ENCODE data around the gene SDK2. TPM values are rescaled to one million over a fixed set of nuclear protein-coding genes. Genes with fewer than 3 reads are reported as not detected.

SDK2 gene
- polyA plus RNA-seq, 1 of the 3 experiments (the other 2 are of a cell fraction), result 0.02 TPM

DNA sequence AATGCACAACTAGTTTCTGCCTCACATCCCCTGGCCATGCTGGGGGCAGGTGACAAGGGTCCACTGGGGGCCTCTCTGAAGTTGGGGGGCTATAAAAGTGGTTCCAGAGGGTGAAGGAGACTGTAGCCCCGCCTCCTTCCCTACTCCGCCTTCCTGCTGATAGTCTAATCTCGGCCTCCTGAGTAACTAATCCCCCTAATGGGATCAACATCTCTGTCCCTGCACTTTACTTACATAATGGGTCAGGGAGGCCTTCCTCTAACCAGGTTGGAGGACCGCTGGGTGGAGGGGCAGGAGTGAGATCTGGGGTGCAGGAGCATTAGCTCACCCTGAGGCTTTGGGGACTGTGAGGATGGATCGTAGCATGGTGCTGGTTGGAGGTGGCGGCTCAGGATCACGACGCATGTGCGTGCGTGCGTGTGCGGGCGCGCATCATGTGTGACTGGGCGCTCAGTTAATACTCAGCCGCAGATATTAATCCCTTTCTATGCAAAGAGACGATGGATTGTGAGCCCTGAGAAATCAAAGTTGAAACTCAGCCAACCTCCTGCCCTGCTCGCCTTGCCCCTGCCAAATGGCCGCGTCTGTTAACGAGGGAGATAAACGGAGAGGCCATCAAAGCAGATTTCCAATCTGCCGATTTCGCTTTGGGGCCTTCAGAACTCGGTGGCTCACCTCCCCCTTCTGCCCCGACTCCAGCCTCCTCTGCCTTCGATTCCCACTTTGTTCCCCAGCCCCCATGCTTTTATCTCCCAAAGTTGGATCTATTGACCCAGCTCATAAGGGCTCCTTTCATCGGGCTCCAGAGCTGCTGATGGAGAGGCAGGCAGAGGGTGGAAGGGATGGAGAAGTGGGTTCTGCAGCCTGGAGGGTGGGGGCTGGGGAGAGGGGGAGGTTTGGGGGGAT, 107.3 kb downstream of the SDK2 start:
- Histone ChIP-seq H3K4me1 (ENCODE audit: control insufficient read depth in 1 of 2, insufficient read depth in 2 of 2, low read depth in 1 of 2, low read length in 1 of 2) (peaks cover 0 to 61% of the 10 kb centered on the region in 2 experiments; a peak in 1 of 4 replicates), H3K27me3 (ENCODE audit: insufficient read depth) (no peaks in the 10 kb centered on the region), H3K36me3 (replicated peaks in 1 of 2; ENCODE audit: control insufficient read depth in 1 of 2, insufficient read depth in 2 of 2, low read length in 1 of 2) (no peaks in the 10 kb centered on the region), H3K4me2 (no peak overlapping the region), H3K4me3 (ENCODE audit: low read depth in 2 of 2, low read length in 1 of 2) (no peak overlapping the region), H3K9me3 (no peaks in the 10 kb centered on the region), H3K27ac (ENCODE audit: low read depth in 2 of 2, low read length in 1 of 2) (peak overlapping the region in 1 of 2 experiments; percentile 43; a peak in 1 of 4 replicates), H3K9ac (no peak overlapping the region), H2AFZ (ENCODE audit: low read depth) (no peak overlapping the region), H3F3A (replicated peaks; ENCODE audit: insufficient read depth) (no peaks in the 10 kb centered on the region), H4K20me1 (ENCODE audit: insufficient read depth) (no peaks in the 10 kb centered on the region), H3K9me2 (no peaks in the 10 kb centered on the region), H3K79me2 (ENCODE audit: insufficient read depth) (no peaks in the 10 kb centered on the region)
- 58% methylated on average over 28 of the region's 28 CpGs for WGBS (ENCODE audit: low lambda C conversion rate)
- CTCF ChIA-PET, result interaction anchor here (1.9 to 5.4 kb wide), 2 partner anchors 51 to 108 kb away, joined by 5 to 28 read pairs; no protein-coding TSS in a partner anchor
- POLR2A ChIA-PET, result no interaction called here
- peak; percentile 85 for DNase-seq
- TF ChIP-seq GATA2 (CRISPR knock-in tag; IDR thresholded peaks at IDR 0.05) (peak; percentile 81), FOXJ3 (CRISPR knock-in tag; IDR thresholded peaks at IDR 0.05) (0 out of 2 replicates have a peak, but pooled peaks have one; percentile 34), RAD21 (IDR thresholded peaks at IDR 0.05; ENCODE audit: low read length) (0 out of 2 replicates have a peak, but pooled peaks have one; percentile 6), ELF1 (IDR thresholded peaks at IDR 0.05) (no peak), GABPA (IDR thresholded peaks at IDR 0.05; ENCODE audit: low read depth) (no peak), EP300 (IDR thresholded peaks at IDR 0.05; ENCODE audit: borderline replicate concordance in 1 of 2, low read depth in 1 of 2, low read length in 1 of 2) (peak in 1 of 2 experiments; percentile 47; a peak in 1 of 4 replicates), TAF1 (IDR thresholded peaks at IDR 0.05; ENCODE audit: borderline replicate concordance, low read depth, low read length) (no peak), RXRA (IDR thresholded peaks at IDR 0.05; ENCODE audit: borderline replicate concordance, low read depth) (no peak)

DNA sequence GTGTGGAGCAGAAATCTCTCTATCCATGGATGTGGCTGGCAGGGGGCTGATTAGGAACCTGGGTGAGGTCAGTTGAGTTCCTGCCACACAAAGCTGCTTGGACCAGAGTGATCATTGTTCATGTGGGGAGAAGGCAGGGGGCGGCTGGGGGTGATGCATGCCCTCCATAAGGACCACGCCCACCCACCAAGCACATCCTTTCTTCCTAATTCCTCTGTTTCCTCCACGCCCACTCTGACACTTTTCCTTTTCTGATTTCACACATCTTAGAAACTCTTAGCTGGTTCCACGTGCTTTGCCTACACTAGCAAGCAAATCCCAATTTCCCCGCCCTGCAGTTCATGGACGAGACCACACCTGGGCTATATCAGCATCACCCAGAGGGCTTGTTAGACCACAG, 108.5 kb downstream of the SDK2 start:
- Histone ChIP-seq H3K4me3 (ENCODE audit: low read depth in 2 of 2, low read length in 1 of 2) (no peak overlapping the region), H3K36me3 (replicated peaks in 1 of 2; ENCODE audit: control insufficient read depth in 1 of 2, insufficient read depth in 2 of 2, low read length in 1 of 2) (no peaks in the 10 kb centered on the region), H2AFZ (ENCODE audit: low read depth) (no peak overlapping the region), H3F3A (replicated peaks; ENCODE audit: insufficient read depth) (no peaks in the 10 kb centered on the region), H3K79me2 (ENCODE audit: insufficient read depth) (no peaks in the 10 kb centered on the region), H4K20me1 (ENCODE audit: insufficient read depth) (no peaks in the 10 kb centered on the region), H3K9me2 (no peaks in the 10 kb centered on the region), H3K9me3 (no peaks in the 10 kb centered on the region), H3K4me2 (no peak overlapping the region), H3K4me1 (ENCODE audit: control insufficient read depth in 1 of 2, insufficient read depth in 2 of 2, low read depth in 1 of 2, low read length in 1 of 2) (peaks cover 0 to 66% of the 10 kb centered on the region in 2 experiments; a peak in 1 of 4 replicates), H3K27ac (ENCODE audit: low read depth in 2 of 2, low read length in 1 of 2) (no peak overlapping the region), H3K9ac (no peak overlapping the region), H3K27me3 (ENCODE audit: insufficient read depth) (no peaks in the 10 kb centered on the region)
- 49% methylated on average over 6 of the region's 6 CpGs for WGBS (ENCODE audit: low lambda C conversion rate)
- POLR2A ChIA-PET, result no interaction called here
- TF ChIP-seq MXI1 (IDR thresholded peaks at IDR 0.05; ENCODE audit: low read depth, low read length) (no peak), RFX5 (IDR thresholded peaks at IDR 0.05; ENCODE audit: low read length) (no peak), JUND (IDR thresholded peaks at IDR 0.05) (no peak), NFIC (IDR thresholded peaks at IDR 0.05; ENCODE audit: borderline replicate concordance) (no peak), CHD2 (IDR thresholded peaks at IDR 0.05; ENCODE audit: low read length, partially characterized antibody) (no peak), TAF1 (IDR thresholded peaks at IDR 0.05; ENCODE audit: borderline replicate concordance, low read depth, low read length) (no peak), GATA2 (CRISPR knock-in tag; IDR thresholded peaks at IDR 0.05) (no peak), ELF1 (IDR thresholded peaks at IDR 0.05) (no peak), NRF1 (IDR thresholded peaks at IDR 0.05; ENCODE audit: low read depth, low read length) (no peak), FOXJ3 (CRISPR knock-in tag; IDR thresholded peaks at IDR 0.05) (no peak), GABPA (IDR thresholded peaks at IDR 0.05; ENCODE audit: low read depth) (no peak), SIN3A (IDR thresholded peaks at IDR 0.05; ENCODE audit: borderline replicate concordance, low read depth, low read length) (no peak), FOSL2 (IDR thresholded peaks at IDR 0.05; ENCODE audit: borderline replicate concordance, low read depth) (no peak), TCF12 (IDR thresholded peaks at IDR 0.05) (no peak), FOXM1 (IDR thresholded peaks at IDR 0.05; ENCODE audit: low read depth) (no peak), POLR2AphosphoS5 (IDR thresholded peaks at IDR 0.05; ENCODE audit: low read depth, low read length) (no peak)
- TF ChIP-seq, protein P1, sequence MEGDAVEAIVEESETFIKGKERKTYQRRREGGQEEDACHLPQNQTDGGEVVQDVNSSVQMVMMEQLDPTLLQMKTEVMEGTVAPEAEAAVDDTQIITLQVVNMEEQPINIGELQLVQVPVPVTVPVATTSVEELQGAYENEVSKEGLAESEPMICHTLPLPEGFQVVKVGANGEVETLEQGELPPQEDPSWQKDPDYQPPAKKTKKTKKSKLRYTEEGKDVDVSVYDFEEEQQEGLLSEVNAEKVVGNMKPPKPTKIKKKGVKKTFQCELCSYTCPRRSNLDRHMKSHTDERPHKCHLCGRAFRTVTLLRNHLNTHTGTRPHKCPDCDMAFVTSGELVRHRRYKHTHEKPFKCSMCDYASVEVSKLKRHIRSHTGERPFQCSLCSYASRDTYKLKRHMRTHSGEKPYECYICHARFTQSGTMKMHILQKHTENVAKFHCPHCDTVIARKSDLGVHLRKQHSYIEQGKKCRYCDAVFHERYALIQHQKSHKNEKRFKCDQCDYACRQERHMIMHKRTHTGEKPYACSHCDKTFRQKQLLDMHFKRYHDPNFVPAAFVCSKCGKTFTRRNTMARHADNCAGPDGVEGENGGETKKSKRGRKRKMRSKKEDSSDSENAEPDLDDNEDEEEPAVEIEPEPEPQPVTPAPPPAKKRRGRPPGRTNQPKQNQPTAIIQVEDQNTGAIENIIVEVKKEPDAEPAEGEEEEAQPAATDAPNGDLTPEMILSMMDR (IDR thresholded peaks at IDR 0.05), result no peak
- TF ChIP-seq, protein P2, sequence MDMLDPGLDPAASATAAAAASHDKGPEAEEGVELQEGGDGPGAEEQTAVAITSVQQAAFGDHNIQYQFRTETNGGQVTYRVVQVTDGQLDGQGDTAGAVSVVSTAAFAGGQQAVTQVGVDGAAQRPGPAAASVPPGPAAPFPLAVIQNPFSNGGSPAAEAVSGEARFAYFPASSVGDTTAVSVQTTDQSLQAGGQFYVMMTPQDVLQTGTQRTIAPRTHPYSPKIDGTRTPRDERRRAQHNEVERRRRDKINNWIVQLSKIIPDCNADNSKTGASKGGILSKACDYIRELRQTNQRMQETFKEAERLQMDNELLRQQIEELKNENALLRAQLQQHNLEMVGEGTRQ (IDR thresholded peaks at IDR 0.05; ENCODE audit: borderline replicate concordance, low read depth, low read length), result no peak
- TF ChIP-seq, protein P3, sequence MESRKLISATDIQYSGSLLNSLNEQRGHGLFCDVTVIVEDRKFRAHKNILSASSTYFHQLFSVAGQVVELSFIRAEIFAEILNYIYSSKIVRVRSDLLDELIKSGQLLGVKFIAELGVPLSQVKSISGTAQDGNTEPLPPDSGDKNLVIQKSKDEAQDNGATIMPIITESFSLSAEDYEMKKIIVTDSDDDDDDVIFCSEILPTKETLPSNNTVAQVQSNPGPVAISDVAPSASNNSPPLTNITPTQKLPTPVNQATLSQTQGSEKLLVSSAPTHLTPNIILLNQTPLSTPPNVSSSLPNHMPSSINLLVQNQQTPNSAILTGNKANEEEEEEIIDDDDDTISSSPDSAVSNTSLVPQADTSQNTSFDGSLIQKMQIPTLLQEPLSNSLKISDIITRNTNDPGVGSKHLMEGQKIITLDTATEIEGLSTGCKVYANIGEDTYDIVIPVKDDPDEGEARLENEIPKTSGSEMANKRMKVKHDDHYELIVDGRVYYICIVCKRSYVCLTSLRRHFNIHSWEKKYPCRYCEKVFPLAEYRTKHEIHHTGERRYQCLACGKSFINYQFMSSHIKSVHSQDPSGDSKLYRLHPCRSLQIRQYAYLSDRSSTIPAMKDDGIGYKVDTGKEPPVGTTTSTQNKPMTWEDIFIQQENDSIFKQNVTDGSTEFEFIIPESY (IDR thresholded peaks at IDR 0.05; ENCODE audit: borderline replicate concordance, low read depth), result no peak
- no peak for DNase-seq
- CTCF ChIA-PET, result interaction anchor here (1.0 to 1.5 kb wide), 2 partner anchors 9 to 106 kb away, joined by 5 to 6 read pairs; no protein-coding TSS in a partner anchor
